Measurements from ENCODE around the gene ARSD. TPM values are rescaled to one million over a fixed set of nuclear protein-coding genes. Genes with fewer than 3 reads are reported as not detected.

Gene ARSD
- total RNA-seq, 1 experiment from 2014 or later, result 10.3 TPM

DNA sequence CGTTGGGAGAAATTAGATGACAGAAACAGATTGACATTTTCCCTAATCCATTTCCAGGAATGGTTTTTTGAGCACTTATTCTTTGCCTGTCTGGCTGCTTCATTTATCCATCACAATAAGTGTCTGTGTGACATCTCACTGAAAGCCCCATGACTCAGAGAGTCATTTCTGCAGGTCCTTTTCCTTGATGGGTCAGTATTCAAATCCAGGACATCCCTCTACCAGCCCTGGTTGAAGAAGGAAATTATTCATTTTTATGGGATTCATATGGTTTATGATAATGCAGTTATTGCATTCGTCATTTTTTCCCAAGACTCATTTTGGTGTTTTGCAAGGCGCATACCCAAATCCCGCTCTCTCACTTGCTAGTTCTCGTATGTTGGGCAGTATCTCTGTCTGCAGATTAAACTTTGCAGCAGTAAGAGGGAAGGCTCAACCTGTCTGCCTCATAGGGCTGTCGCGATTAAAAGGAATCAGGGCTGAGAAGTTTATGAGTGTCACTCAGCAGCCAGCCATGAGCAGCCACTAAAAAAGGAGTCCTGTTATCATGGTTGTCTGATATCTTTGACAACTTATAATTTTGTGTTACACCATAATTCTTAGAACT lies 56.4 kb downstream of the ARSD start:
- Histone ChIP-seq H3K9ac (ENCODE audit: extremely low read depth, insufficient read length, low read length) (no peak overlapping the region), H3K18ac (ENCODE audit: insufficient read length, low read depth, low read length) (no peak overlapping the region)

More for the DNA sequence above, 56.4 kb downstream of the ARSD start:
- H2BK120ac ChIP-seq (ENCODE audit: low read depth, low read length, poor library complexity, severe bottlenecking), result no peak overlapping the region
- no peak overlapping the region for H2BK20ac ChIP-seq (ENCODE audit: low read depth, low read length, poor library complexity, severe bottlenecking)
- no peaks in the 10 kb centered on the region for H3K79me1 ChIP-seq (ENCODE audit: insufficient read depth, low read depth, low read length, poor library complexity, severe bottlenecking)
- no peaks in the 10 kb centered on the region for H3K23me2 ChIP-seq (ENCODE audit: insufficient read length, low read depth, low read length, poor library complexity, severe bottlenecking)
- Mint-ChIP-seq H3K4me1 (peaks cover 12 to 14% of the 10 kb centered on the region in 2 experiments), H3K4me3 (no peak overlapping the region), H3K36me3 (ENCODE audit: insufficient read depth in 1 of 3, low read depth in 3 of 3) (peaks cover 31 to 56% (median 56%) of the 10 kb centered on the region in 3 experiments), H3K27me3 (ENCODE audit: low read depth) (no peaks in the 10 kb centered on the region), H3K9me3 (peaks cover 5 to 12% of the 10 kb centered on the region in 2 experiments; a peak in 3 of 5 replicates), H3K27ac (peak overlapping the region in 1 of 3 experiments; percentile 31; a peak in 1 of 7 replicates)
- no peak overlapping the region for H3K27ac ChIP-seq (ENCODE audit: insufficient read length, low read depth, low read length)
- no peak overlapping the region for H3K56ac ChIP-seq (ENCODE audit: insufficient read length, low read depth, low read length)
- H4K5ac ChIP-seq (ENCODE audit: insufficient read length, low read depth, low read length), result no peak overlapping the region
- H2AFZ ChIP-seq (ENCODE audit: low read length), result no peak overlapping the region
- H3K23ac ChIP-seq (ENCODE audit: insufficient read length, low read depth, low read length), result no peak overlapping the region
- H3K4me2 ChIP-seq (ENCODE audit: insufficient read depth, insufficient read length, low read length), result no peak overlapping the region
- no peak overlapping the region for H3T11ph ChIP-seq (ENCODE audit: low read length)
- H4K8ac ChIP-seq (replicated peaks; ENCODE audit: insufficient read length, low read depth, low read length), result no peak overlapping the region
- no peaks in the 10 kb centered on the region for H4K20me1 ChIP-seq (ENCODE audit: control insufficient read depth, insufficient read depth, insufficient read length)
- H3K79me2 ChIP-seq (ENCODE audit: insufficient read depth, low read length), result no peaks in the 10 kb centered on the region
- H3K27me3 ChIP-seq (ENCODE audit: insufficient read depth, low read length), result no peaks in the 10 kb centered on the region
- no peaks in the 10 kb centered on the region for H3K4me1 ChIP-seq (ENCODE audit: insufficient read depth, low read length)
- no peak overlapping the region for H2AK5ac ChIP-seq (ENCODE audit: insufficient read length, low read length)
- no CpG with 5 or more reads among the region's 7 CpGs for WGBS (ENCODE audit: extremely low coverage, insufficient read length, low lambda C conversion rate)
- H3K9me3 ChIP-seq (ENCODE audit: control insufficient read depth, low read depth, low read length), result no peaks in the 10 kb centered on the region
- no peak overlapping the region for H4K91ac ChIP-seq (ENCODE audit: insufficient read length, low read depth, low read length)
- no peak overlapping the region for H3K14ac ChIP-seq (ENCODE audit: insufficient read depth, low read length)
- H2BK5ac ChIP-seq (ENCODE audit: insufficient read length, low read length), result no peak overlapping the region
- no peak for DNase-seq
- no peak overlapping the region for H2BK12ac ChIP-seq (ENCODE audit: insufficient read length, low read depth, low read length)
- no peak overlapping the region for H3K4ac ChIP-seq (ENCODE audit: low read depth, low read length)
- TF ChIP-seq CTCF (conservative IDR thresholded peaks at IDR 0.05), result no peak
- H2BK15ac ChIP-seq (ENCODE audit: low read depth, low read length), result no peak overlapping the region
